Fibroblast of skin of back (primary cell): ENCODE results near the gene ACTL8. TPM values are rescaled to one million over a fixed set of nuclear protein-coding genes. Genes with fewer than 3 reads are reported as not detected.

Experiments
- DNase-seq: peaks from one replicate; pipeline ENCODE4 v3.0.0-alpha.2; 2013
- polyA plus RNA-seq, 2 experiments: library from polyadenylated mRNA; unstranded; fragments of 120-200 nt; gene quantifications; one replicate each; pipeline ENCODE4 v1.2.1, GENCODE V29; 2013; ENCODE audit not compliant: insufficient read length in 2 of 2

ACTL8 gene, protein sequence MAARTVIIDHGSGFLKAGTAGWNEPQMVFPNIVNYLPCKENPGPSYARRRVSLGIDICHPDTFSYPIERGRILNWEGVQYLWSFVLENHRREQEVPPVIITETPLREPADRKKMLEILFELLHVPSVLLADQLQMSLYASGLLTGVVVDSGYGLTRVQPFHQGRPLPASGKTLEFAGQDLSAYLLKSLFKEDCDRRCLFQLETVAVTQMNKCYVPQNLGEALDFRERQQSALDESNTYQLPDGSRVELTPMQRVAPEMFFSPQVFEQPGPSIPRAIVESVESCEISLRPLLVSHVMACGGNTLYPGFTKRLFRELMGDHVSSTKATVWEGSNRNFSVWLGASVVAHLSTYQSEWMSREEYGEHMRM
- polyA plus RNA-seq (2013, experiment 1 of 2; ENCODE audit: insufficient read length): not detected
- not detected for polyA plus RNA-seq (2013, experiment 2 of 2; ENCODE audit: insufficient read length)

DNA sequence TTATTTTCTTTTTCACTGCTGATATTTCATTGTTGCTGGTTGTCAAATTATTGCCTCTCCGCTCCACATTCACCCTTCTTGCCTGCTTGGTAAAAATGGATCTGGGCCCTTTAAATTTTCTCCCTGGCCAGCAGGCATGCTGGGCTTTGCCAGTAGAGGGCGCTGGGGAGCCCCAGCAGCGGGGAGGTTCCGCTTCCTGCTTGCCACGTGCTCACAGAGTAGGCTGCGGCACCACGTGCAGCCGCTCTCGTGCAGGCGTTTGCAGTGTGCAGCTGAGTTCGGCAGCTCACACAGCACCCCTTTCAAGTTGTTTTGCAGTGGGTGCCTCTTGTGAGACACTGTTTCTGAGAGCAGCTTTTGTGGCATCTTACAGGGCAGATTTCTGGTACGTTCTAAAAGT is at the start of gene ACTL8:
TSS of gene ACTL8 (plus strand) at position 214 of the 400 bp plus-strand sequence. CDS start 67,676 bp downstream, outside the sequence.
- no peak for DNase-seq

DNA sequence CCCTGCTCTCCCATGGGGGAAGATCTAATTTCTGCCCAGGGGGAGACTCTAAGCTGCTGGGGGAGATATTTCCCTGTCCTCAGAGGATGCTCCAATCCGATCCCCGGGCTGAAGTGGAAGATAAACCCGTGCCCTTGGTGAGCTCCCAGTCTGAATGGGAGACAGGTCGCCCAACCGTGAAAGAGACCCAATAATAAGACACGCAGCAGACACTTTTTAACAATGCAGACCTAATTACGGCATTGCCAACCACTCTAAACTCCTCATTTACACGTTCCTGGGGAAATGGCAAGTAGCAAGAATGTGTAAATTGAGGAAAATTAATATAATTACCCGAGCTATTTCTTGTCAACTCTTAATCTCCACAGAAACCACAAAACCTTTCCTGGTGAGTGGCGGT is 48.7 kb upstream of the ACTL8 start:
- no peak for DNase-seq

DNA sequence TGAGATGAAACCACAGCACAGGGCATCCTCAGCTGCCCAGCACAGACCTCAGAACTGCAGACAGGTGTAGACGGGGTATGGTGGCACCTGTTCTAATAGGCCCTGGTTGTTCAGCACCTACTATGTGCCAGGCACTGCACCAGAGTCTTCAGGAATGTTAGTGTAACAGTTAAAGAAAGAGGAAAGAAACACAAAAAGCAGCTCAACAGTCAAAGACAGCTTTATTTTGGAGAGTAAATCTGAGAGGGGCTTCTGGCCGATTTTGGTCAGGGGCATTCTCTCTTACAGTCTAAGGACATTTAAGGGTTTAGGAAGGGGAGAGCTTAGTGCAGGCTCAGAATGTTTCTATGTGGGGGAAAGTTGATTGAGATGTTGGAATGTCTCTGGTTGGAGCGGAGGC is 45.2 kb upstream of the ACTL8 start:
- no peak for DNase-seq

DNA sequence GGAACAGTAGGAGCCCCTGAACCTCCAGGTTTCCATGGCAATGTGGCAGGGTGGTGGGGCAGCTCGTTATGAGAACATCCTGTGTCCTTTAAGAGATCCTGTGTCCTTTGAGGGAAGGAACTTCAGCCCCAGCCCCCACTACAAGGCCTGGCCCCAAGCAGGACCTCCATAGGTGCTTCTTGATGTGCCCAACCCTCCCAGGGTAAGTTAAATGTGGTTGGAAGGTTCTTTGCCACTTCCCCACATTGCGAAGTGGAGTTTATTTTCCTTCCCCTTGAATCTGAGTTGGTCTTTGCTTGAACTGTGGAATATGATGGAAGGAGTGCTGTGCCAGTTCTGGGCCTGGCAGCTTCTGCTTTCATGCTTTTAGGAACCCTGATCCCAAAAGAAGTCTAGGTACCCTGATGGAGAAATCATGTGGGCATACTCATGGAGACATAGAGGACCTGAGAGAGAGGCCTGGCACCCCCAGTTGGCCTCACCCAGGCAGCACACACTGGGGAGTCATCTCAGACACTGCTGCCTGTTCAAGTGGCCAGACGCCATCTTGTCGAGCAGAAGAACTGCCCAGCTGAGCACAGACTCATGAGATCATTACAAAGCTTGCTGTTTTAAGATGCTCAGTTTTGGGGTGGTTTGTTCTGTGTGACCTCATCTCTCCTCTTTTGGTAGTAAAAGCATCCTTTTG is 44.1 kb upstream of the ACTL8 start:
- no peak for DNase-seq

DNA sequence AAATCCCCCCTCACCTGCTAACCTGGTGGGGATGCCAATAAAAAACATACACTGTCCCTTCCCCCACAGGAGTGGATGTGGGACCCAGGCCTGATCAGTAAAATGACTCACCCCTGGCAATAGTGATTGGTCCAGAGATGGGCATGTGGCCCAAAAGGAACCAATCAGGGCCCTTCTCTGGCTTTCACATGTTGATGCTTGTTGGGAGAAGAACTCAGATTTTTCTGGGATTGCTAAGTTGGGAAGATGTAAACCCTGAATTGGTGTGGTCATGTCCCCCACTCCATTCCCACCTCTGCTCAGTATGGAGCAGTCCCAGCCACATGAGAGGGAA is 43.6 kb upstream of the ACTL8 start:
- no peak for DNase-seq

DNA sequence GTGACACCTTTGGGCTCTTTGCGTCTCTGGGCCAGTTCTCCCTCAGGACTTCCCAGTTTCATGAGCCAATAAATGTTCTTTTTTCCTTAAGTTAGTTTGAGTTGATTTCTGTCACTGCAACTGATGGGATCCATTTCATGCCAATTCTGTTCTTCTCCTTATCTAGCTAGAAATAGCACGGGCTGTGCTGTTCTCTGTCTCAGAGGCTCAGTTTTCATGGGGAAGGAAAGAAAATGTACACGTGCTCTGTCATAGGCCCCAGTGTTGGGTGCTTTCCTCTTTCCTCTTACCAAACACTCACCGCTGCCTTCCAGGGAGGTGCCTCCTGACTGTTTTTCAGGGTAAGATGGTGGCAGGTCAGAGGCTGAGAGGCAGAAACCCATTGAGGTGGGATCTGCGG is 43.2 kb upstream of the ACTL8 start:
- DNase-seq: no peak

DNA sequence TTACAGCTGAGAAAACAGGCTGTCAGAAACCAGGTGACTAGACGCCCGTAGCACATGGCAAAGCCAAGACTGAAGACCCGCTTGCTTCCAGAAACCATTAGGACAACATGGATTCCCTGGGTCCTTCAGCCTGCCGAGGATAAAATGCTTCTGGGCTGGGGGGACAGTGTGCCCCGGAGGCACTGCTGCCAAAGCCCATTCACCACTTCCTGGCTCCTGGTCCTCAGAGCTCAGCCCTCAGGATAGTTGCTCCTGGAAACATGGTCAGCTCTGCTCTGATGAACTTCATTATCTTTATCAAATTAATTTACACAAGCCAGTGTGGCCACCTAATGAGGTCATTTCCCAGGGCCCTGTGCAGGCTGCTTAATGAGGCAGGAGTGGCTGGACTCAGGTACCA is 41.1 kb upstream of the ACTL8 start:
- no peak for DNase-seq

DNA sequence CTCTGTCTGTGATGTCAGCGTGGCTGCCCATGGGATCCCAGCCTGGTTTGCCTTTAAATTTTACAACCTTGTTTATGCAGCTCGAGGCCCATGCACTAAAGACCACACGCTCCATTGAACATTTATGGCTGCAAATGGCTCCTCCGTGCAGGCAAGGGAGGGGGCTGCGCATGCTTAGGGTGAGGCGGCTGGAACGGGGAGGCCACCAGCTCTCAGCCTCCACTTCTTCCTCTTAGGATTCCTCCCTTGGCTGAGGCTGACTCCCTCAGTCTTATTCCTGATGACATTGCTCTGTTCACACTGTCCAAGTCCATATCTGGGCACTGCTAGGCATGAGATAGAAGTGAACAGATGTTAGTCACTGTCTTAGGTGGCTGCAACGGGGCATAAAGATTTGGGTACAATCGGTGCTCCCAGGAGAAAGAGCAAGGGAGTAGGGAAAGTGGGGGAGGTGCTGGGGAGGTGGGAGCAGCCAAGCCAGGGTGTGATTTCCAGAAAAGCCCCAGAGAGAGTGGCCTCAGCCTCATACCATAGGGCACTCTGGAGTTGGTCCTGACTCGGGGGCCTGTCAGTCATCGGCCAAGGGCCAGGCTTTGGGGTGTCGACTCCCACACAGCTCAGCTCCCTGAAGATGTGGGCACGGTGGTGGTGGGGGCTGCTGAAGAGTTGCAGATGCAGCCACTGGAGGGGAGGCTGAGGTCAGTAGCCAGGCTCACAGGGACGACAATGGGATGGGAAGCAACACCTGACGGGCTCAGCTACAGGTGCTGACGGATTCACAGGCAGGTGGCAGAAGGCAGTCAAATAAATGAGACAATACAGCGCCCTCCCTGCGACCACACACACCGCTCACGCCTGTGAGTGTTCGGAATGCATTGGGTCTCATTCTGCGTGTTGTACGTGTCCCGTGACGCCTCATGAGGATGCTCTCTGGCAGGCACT is 37.3 kb upstream of the ACTL8 start:
- DNase-seq: no peak

DNA sequence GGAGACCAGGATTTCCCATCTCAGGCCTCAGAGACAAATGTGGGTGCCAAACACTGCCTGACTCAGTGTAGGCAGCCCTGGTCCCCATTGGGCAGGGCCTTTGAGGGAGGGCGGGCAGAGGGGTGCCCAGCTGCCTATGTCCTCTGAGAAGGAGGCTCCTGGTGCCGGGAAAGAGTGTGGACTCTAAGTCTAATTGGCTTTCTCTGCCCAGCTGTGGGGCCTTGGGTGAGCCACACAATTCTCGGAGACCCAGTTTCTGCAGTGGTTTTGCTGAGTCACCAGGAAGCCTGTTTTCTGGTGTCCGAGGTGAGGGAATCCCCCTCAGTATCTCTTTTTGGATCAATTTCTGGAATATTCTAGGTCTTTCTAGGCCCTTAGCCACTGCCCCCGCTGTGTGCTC is 35.3 kb upstream of the ACTL8 start:
- DNase-seq: no peak

DNA sequence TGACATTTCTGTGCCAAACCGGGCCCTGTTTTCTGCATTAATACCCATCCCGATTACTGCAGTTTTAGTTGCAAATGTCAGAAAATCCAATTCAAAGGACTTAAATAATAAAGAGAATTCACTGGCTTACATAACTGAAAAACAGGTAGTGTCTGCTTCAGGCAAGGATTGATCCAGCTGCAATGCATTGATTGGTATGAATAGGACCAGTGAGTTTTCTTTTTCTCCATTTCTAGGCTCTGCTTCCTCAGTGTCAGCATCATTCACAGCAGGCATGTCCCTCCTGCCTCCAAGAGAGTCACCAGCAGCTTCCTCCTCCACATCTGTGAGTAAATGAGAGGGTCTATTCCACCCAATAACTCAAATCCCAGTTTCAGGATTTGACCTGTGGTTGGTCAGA is 33.7 kb upstream of the ACTL8 start:
- no peak for DNase-seq

DNA sequence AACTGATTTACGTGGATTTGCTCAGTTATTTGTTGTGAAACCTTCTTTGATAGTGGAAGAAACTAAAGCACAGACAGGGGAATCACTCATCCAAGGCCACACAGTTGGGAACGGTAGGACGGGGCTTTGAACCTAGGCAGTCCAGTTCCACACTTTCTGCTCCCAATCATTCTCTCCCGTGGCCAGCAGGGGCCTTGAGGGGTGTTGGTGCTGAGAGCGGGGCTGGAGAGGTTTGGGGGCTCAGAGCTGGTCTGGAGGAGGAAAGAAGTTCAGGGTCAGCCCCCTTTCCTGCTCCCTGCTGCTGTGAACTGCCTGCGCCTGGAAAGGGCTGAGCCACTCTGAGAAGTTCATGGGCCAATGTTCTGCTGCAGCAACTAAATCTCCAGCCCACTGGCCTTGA is 31.4 kb upstream of the ACTL8 start:
- DNase-seq: no peak

DNA sequence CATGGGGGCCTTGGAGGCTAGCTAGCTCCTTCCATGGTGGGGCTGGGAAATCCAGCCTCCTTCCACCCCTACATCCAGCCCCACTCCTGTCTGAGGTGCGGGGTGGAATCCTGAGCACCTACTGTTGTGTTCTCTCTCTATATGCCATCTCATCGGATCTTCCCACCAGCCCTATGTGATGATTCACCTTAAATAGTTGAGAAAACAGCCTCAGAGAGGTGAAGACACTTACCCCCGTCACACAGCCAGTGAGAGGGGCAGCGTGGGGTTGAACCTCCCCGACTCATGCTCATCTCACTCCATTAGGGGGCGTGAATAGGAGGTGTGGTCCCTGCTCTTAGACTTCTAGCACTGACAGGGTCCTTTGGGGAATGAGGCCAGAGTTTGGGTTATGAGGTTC is 31.0 kb upstream of the ACTL8 start:
- DNase-seq: no peak

DNA sequence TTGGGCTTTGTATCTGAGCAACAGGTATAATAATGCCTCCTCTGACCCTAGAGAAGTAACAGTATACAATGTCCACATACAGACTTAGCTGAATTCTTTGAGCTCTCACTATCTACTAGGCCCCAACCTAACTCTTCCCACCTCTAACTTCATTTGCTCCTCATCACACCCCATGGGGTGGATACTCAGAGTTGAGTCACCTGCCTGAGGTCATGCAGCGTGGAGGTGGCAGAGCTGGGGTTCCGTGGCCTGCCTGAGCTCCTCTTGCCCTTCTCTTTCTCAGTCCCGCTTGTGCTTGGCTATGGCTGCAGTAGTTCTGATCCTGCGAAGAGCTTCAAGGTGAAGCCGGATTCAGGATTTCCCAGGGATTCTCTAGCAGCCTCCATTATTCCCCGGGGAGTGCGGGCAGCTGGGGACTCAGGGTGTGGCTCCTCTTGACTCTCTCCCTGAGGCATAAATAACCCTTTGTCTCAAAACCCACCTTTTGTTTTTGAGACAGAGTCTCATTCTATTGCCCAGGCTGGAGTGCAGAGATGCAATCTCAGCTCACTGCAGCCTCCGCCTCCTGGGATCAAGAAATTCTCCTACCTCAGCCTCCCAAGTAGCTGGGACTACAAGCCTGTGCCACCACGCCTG is 29.9 kb upstream of the ACTL8 start:
- DNase-seq: no peak

DNA sequence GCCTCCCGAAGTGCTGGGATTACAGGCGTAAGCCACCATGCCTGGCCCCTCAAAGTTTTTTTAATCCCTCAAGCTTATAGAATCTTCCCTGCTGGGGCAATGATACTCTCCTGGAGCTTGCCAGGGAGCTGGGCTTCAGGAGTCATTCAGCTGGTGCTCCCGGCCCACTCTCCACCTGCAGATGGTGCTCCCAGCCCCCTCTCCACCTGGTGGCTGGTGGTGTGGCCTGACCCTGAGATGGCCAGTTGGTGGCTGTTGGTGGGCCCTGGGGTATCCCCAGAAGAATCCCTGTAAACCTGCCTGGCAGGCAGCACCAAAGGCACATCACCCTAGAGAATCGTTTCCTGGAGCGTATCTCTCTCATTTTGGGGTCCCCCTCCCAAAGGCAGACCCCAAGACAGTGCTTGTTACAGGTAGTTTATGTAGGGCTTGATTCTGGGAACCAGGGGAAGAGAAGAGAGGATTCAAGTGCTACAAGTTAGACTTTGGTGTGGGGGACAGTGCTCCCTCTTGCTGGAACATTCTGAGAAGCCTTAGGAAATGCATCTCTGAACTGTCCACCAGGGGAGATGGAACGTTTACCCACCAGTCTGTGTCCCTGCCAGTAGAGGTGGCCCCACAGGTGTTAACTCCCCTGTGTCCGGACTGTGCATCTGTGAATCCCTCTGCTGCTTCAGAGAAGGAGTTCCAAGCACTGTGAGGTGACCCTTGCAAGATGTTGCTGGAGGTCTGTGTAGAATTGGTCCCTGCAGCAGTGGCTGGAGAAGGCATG is 29.1 kb upstream of the ACTL8 start:
- DNase-seq: no peak

DNA sequence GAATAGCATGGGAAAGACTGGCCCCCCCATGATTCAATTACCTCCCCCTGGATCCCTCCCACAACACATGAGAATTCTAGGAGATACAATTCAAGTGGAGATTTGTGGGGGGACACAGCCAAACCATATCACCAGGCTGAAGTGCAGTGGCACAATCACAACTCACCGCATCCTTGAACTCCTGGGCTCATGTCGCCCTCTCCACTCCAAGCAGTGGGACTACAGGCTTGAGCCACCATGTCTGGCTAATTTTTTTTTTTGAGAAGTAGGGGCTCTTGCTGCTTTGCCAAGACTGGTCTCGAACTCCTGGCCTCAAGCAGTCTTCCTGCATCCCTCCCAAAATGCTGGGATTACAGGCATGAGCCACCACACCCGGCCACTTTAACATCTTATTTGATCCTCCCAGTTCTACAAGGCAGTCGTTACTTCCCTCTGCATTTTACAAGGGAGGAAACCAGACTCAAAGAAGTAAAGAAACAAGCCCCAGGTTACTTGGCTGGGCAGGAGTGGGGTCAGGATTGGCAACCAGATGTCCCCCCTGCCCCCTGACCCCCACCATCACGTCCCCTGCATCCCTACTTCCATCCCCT is 26.9 kb upstream of the ACTL8 start:
- no peak for DNase-seq

DNA sequence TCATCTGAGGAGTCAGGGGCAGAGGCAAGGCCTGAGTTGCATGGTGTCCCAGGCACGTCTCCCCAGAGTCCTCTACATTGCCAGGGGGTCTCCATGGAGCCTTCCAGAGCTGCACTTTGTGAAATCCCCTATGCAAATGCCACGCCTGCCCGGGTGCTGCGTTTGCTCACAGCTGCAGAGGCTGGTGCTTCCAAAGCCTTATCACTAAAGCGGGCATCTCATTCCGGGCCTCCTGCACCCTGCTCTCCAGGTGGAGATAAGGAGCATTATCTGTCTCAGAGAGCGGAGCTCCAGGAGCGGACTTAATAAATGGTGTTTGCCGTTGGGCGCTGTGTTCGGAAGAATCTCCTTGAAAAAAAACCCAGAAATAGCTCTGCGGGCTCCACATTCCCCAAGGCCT is 25.9 kb upstream of the ACTL8 start:
- no peak for DNase-seq

DNA sequence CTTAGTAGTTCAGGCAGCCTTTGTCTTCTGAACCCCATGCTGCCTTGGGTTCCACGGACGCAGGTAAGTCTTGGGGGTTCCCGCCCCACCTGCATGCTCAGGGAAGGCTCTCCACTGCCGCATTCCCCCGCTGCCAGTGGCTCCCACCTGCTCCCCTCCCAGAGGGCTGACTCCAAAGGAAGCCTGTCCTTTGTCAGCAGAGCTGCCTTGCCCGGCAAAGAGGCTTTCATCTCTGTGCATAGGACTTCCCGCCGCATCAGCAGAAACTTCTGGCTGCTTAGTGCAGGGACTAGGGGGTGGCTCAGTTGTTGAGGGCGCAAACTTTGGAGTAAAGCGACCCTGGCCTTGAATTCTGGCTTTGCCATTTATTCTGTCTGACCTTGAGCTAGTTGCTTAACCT is 25.2 kb upstream of the ACTL8 start:
- no peak for DNase-seq

DNA sequence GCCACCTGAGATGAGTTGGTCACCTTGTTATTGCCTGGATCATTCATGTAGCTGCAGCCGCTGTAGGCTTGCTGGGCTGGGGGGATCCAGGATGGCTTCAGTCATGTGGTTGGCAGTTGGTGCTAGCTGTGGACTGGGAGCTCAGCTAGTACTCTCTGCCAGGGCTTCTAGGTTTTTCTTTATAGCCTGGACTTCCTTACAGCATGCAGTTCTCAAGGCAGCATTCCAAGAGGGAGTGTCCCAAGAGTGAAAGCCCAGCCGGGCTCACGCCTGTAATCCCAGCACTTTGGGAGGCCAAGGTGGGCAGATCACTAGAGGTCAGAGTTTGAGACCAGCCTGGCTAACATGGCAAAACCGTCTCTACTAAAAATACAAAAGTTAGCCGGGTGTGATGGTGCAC is 23.7 kb upstream of the ACTL8 start:
- no peak for DNase-seq

DNA sequence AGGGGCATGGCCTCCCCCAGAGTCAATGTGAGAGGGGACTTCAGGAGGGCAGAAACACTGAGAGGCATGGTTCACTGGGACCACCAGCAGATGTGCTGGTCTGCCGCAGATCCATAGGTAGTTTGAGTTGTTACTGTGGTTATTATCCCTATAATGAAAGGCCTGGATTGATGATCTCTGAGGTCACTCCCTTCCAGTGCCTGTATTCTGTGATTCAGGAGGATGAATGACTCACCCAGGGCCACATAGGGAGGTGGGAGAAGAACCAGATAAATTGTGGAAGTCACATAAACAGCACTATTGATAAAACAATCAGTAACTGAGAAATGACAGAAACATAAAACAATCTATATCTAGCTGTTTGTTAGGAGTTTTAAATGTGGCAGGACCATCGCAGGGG is 22.7 kb upstream of the ACTL8 start:
- peak; percentile 41 for DNase-seq

DNA sequence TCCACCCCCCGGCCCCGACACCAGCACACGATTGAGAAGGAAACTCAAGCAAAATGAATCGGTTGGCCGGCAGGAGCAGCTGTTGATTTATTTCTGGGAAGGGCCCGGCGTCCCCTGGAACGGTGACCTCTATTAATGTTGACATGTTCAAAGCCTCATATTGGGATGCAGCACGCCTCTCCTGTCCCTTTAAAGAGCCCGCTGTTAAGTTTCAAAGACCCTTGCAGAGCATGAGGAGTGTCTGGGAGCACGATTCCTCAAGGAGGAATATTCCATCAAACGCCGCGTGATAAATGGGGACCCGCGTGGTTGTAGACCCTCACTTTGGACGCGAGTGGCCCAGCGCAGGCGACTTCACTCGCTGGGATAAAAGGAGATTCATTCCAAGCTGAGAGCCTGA is 21.5 kb upstream of the ACTL8 start:
- DNase-seq: no peak

DNA sequence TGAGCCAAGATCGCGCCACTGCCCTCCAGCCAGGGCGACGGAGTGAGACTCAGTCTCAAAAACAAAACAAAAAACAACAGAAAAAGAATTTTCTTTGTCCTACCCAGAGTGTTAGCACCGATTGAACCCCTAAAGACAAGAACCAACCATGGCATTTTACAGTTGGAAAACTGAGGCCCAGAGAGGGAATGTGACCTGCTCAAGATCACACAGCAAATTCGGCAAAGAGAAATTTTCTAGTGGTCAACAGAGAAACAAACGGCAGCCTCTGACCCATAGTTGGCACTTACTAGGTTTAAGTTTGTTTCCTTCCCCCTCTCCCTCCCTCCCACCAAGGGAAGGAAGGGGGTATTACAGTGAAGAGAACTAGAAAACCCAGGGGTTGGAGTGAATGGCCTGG is 20.5 kb upstream of the ACTL8 start:
- DNase-seq: no peak

DNA sequence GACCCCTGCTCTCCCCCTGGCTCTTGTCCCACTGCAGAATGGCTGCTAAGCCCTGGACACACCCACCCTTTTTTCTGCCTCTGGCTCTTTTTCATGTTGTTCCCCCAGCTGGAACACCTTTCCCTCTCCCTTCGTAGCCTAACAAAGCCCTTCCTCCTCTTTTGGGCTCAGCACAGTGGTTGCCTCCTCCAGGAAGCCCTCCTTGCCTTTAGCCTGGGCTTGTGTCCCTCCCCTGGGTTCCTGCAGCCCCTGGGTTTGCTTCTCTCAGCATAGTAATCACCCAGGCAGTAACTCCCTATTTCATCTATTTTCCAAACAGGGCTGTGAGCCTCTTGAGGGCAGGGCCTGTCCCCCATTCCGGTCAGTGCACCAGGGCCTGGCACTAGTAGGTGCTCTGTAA is 19.8 kb upstream of the ACTL8 start:
- DNase-seq: no peak
